HG03066 (cell line): ENCODE measurements around the gene RFC1.
"Not testable (repeated sequence)": the region's sequence is repeated elsewhere in the genome, so short reads cannot be mapped to it uniquely, and the experiment has no call there.

Experiments
- ATAC-seq: cut with Tn5 transposase; IDR thresholded peaks from one replicate; pipeline ENCODE4 v1.9.1; 2021; ENCODE audit warnings: low read depth; ENCODE audit not compliant: unreplicated experiment

Gene RFC1

GRCh38 chr4:39308611-39309010 lies 57.6 kb downstream of the RFC1 start:
- no peak for ATAC-seq

- no peak for ATAC-seq
Measured at GRCh38 chr4:39305912-39306677, 60.1 kb downstream of the RFC1 start.

- ATAC-seq: no peak
Measured at GRCh38 chr4:39304651-39305050, 61.5 kb downstream of the RFC1 start.

DNA sequence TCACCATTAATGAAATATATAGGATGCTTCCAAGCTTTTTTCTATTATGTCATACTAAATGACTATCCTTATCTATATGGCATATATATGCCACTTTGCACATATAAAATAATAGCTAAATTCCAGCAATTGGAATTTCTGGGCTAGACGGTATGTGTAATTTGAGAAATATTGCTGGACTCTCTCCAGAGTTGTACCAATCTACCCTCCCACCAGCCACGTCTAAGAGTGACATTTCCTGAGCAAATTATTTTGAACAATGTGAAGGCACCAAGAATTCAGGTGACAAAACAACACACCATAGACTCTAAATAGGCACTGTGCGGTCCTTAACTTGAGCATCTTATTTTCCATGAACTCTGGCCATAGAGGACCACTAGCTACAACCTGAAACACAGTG lies 62.3 kb downstream of the RFC1 start:
- no peak for ATAC-seq

GRCh38 chr4:39302901-39303300 lies 63.3 kb downstream of the RFC1 start:
- no peak for ATAC-seq

- no peak for ATAC-seq
Measured at GRCh38 chr4:39295784-39296183, 70.4 kb downstream of the RFC1 start.

DNA sequence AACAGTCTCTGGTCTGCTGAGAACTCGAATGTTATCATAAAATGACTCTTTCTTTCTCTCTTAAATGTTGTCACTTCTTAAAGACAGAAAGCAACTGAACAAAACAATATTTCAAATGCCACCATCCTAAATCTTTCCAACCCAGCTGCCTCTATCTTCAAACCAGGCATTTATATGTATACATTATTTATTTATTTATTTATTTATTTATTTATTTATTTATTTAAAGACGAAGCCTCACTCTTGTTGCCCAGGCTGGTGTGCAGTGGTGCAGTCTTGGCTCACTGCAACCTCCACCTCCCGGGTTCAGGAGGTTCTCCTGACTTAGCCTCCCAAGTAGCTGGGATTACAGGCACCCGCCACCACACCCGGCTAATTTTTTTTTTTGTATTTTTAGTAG lies 73.7 kb downstream of the RFC1 start:
- not testable (repeated sequence) for ATAC-seq

DNA sequence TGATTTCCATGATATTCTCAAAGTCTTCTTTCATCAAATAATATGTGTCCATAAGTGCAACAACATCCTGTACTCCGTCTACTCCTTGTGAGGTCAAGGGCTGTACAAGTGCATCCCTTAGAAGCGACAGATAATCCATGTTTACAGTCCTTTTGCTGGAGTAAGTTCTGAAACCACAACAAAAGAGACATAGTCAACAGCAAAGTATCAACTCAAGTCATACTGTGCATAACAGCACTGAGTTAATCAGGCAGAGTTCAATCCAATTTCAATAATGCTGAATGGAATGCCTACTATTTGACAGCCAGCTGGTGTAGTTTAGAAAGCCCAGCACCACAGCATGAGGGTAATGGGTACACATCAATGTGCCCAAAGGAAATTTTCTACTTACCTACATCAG lies 74.5 kb downstream of the RFC1 start:
- no peak for ATAC-seq

DNA sequence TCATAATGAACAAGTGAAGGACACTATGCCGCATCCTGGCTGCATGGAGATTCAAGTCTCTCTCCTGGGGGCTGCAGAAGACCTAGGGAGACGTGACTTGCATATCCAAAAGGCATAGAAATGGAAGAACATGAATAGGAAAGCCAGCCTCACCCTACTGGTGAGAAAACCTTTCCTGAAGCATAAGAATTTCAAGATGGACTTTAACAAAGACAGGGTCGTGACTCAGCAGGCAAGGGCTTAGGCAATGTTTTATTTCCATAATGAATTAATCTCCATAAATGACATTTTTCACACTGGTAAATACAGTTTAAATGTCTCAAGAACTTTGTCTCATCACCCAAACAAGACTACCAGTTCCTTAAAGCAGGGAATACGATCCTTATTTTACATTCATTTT lies 78.9 kb downstream of the RFC1 start:
- ATAC-seq: no peak

DNA sequence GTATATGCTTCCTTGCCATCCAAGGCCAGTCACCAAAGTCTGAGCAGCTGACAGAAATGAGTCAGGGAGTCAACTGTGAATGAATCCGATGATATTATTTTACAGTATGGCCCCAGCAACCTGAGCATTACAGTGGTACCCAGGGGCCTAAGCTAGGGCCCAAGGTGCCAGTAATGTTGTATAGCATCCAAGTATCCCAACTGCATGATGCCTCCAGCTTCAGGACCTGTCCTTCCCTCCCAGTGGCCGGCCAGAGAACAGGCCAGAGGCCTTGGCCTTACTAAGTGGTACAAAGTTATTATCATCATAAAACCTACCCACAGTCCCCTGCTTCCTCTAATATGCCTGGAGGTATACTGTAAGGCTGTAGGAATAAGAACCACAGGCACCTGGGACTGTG lies 79.9 kb downstream of the RFC1 start:
- ATAC-seq: no peak

GRCh38 chr4:39285853-39286252 lies 80.3 kb downstream of the RFC1 start:
- no peak for ATAC-seq

DNA sequence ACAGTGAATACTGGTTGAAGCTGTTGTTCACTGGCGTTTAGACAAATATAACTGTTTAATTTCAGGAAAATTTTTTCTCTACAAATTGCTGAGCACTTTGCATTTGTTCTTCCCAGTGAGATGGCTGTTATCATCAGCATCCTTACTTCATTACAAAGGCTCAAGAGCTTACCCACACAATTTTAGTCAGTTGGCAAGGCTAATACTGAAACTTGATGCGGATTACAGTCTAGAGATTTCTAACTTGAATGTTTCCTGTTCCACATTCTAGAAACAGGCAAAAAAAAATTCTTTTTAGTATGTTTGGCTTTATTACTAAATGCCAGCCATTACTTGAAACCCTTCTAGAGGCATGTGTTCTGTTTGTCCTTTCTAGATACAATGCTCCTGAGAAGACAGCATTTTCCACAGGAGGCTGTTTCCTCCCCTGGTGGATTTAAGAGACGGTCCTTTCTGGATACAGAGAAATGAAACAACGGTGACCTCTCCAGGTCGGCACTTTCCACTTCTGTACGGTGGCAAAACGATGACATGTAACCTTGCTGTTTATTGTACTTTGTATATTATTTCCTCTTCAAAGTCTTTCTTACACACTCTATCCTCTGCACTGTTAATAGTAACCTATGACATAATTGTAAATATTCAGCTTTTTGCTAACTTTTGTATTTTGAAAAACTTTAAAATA lies 80.9 kb downstream of the RFC1 start:
- no peak for ATAC-seq

GRCh38 chr4:39280770-39281169 lies 85.4 kb downstream of the RFC1 start:
- ATAC-seq: no peak

- ATAC-seq: no peak
Measured at GRCh38 chr4:39279416-39279815, 86.7 kb downstream of the RFC1 start.

GRCh38 chr4:39278476-39278875 lies 87.7 kb downstream of the RFC1 start:
- ATAC-seq: no peak

GRCh38 chr4:39277661-39278060 lies 88.5 kb downstream of the RFC1 start:
- not testable (repeated sequence) for ATAC-seq

DNA sequence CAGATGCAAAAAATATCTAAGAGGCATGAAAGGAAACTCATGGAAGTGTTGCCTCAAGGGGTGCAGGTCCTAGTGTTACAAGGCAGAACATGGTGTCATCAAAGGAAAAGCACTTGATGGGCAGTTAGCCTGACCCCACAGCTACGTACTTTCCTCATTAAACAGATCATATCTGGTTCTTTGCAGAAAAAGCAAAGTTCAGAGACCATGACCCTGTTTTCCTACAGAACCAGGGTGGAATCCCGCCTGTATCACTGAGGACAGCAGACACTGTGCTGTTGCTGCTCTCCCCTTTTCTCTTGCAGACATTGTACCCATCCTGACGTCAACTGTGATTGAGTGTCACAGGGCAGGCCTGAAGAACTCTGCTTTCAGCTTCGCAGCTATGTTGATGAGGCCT lies 91.7 kb downstream of the RFC1 start:
- ATAC-seq: no peak

DNA sequence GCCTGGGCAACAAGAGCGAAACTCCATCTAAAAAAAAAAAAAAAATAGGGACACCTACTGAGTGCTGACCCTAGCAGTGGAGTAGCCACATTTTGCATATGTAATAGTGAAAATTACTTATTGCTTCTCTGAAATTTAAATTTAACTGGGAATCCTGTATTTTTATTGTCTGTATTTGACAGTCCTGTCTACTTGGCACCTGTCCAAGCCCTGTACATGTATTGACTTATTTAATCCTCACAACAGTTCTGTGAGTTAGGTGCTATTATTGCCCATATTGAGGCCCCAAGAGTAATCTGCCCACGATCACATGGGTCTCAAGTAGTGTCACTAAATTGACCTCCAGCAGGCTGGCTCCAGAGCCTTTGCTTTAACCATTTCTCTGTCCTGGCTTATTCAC lies 102.3 kb downstream of the RFC1 start:
- no peak for ATAC-seq

DNA sequence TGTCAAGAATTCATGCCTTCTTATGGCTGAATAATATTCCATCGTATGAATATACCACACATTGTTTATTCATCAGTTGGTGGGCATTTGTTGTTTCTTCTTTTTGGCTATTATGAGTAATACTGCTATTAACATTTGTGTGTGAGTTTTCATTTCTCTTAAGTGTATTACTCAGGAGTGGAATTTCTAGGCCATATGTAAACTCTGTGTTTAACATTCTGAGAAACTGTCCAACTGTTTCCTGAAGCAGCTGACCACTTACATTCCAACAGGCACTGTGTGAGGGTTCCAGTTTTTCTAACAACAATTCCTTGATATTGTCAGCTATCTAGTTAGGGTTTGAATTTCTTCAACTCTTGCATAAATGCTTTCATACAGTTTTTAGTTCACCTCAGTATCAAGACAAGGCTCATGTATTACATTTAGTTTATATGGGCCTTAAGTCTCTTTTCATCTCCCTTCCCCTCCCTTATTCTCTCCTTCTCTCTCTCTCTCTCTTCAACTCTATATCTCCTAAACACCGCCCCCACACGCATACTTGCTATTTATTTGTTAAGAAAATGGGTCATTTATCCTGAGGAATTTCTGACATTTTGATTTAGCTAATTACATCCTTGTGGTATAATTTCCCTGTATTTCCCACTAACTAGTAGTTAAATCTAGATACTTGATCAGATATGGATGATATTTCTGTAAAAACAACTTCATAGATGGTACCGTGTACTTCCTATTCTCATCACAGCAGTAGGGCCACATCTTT lies 106.4 kb downstream of the RFC1 start:
- no peak for ATAC-seq

GRCh38 chr4:39256436-39256835 lies 109.7 kb downstream of the RFC1 start:
- no peak for ATAC-seq

DNA sequence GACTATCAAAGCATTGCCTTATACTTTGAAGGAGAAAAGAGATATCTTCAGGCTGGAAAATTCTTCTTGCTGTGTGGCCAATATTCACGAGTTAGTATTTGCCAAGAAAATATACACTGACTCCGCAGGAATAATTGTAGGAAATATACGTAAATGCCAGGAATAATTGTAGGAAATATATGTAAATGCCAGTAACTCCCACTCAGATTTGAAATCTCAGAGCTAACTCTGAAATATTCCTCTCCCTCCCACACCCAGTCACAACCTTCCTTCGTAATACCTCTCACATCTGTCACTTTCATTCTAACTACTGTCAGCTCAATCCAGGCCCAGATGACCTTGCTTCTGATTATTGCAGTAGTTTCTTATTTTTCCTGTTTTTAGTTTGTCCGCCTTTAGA lies 110.3 kb downstream of the RFC1 start:
- ATAC-seq: no peak

- ATAC-seq: no peak
Measured at GRCh38 chr4:39255266-39255665, 110.9 kb downstream of the RFC1 start.
